ENCODE data around the gene LBX1. TPM values are rescaled to one million over a fixed set of nuclear protein-coding genes. Genes with fewer than 3 reads are reported as not detected.

LBX1 gene
- total and polyA plus RNA-seq, 2 experiments from 2014 or later: not detected

DNA sequence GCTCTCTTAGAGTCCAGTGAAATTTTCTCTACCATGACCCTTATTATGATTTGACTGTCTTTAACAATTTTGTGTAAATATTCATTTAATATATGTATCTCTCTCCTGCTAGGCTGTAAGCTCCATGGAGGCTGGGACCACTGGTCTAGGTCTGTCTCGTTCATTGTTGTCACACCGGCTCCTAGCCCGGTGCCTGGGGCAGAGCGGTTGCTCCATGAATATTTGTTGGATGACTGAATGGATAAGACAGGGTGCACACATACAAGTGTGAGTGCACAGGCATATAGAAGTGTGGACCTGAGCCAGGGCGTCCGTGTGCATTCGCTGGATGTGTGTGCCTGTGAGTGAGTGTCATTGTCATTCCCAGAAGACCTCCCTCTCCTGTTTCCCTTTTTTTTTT lies 20.9 kb upstream of the LBX1 start:
- H4K20me1 ChIP-seq (ENCODE audit: insufficient read depth): no peaks in the 10 kb centered on the region
- 62 to 70% methylated on average over 7 of the region's 7 CpGs for WGBS, 2 experiments (ENCODE audit: low coverage in 1 of 2, low lambda C conversion rate in 2 of 2, missing lambda C conversion rate in 2 of 2)
- H3F3A ChIP-seq (ENCODE audit: insufficient read depth): peaks cover under 1% of the 10 kb centered on the region; the same call in 1 of the 2 replicates
- no peak overlapping the region for H3K9ac ChIP-seq
- in situ Hi-C loops (cut with MboI): no loop called here
- TF ChIP-seq EZH2phosphoT487 (IDR thresholded peaks at IDR 0.05; ENCODE audit: insufficient read depth, low read depth) (no peak), EZH2 (IDR thresholded peaks at IDR 0.05; ENCODE audit: insufficient read depth, poor library complexity, severe bottlenecking) (no peak)
- H3K79me2 ChIP-seq (ENCODE audit: insufficient read depth): no peaks in the 10 kb centered on the region
- H3K9me3 ChIP-seq (ENCODE audit: low read depth): no peaks in the 10 kb centered on the region
- H3K9me2 ChIP-seq (ENCODE audit: insufficient read depth): no peaks in the 10 kb centered on the region
- no peak overlapping the region for H2AFZ ChIP-seq
- H3K27me3 ChIP-seq (replicated peaks; ENCODE audit: insufficient read depth): peaks cover 57% of the 10 kb centered on the region
- H3K4me3 ChIP-seq: no peak overlapping the region
- DNase-seq: no peak
- H3K36me3 ChIP-seq (ENCODE audit: low read depth): no peaks in the 10 kb centered on the region
- H3K27ac ChIP-seq: no peak overlapping the region
- H3K4me1 ChIP-seq (ENCODE audit: insufficient read depth): no peaks in the 10 kb centered on the region
- no peak overlapping the region for H3K4me2 ChIP-seq (ENCODE audit: unreplicated experiment)

GRCh38 chr10:101249171-101249581 lies 19.9 kb upstream of the LBX1 start:
- H3K4me2 ChIP-seq (ENCODE audit: unreplicated experiment): no peak overlapping the region
- no peaks in the 10 kb centered on the region for H3K79me2 ChIP-seq (ENCODE audit: insufficient read depth)
- no peak overlapping the region for H3K9ac ChIP-seq
- no peak overlapping the region for H3K4me3 ChIP-seq
- H3K9me2 ChIP-seq (ENCODE audit: insufficient read depth): no peaks in the 10 kb centered on the region
- H3K36me3 ChIP-seq (ENCODE audit: low read depth): no peaks in the 10 kb centered on the region
- peaks cover 7% of the 10 kb centered on the region; the same call in 1 of the 2 replicates for H3K4me1 ChIP-seq (ENCODE audit: insufficient read depth)
- WGBS, 2 experiments (ENCODE audit: low coverage in 1 of 2, low lambda C conversion rate in 2 of 2, missing lambda C conversion rate in 2 of 2): 25 to 37% methylated on average over 15 of the region's 15 CpGs
- no peak overlapping the region for H2AFZ ChIP-seq
- in situ Hi-C loops (cut with MboI): no loop called here
- H3K9me3 ChIP-seq (ENCODE audit: low read depth): no peaks in the 10 kb centered on the region
- H3F3A ChIP-seq (ENCODE audit: insufficient read depth): peaks cover 10% of the 10 kb centered on the region
- TF ChIP-seq EZH2phosphoT487 (IDR thresholded peaks at IDR 0.05; ENCODE audit: insufficient read depth, low read depth) (no peak), EZH2 (IDR thresholded peaks at IDR 0.05; ENCODE audit: insufficient read depth, poor library complexity, severe bottlenecking) (no peak)
- peaks cover 49% of the 10 kb centered on the region for H3K27me3 ChIP-seq (replicated peaks; ENCODE audit: insufficient read depth)
- no peaks in the 10 kb centered on the region for H4K20me1 ChIP-seq (ENCODE audit: insufficient read depth)
- H3K27ac ChIP-seq: no peak overlapping the region
- no peak for DNase-seq

GRCh38 chr10:101246639-101247038 lies 17.4 kb upstream of the LBX1 start:
- H3K9ac ChIP-seq: no peak overlapping the region

DNA sequence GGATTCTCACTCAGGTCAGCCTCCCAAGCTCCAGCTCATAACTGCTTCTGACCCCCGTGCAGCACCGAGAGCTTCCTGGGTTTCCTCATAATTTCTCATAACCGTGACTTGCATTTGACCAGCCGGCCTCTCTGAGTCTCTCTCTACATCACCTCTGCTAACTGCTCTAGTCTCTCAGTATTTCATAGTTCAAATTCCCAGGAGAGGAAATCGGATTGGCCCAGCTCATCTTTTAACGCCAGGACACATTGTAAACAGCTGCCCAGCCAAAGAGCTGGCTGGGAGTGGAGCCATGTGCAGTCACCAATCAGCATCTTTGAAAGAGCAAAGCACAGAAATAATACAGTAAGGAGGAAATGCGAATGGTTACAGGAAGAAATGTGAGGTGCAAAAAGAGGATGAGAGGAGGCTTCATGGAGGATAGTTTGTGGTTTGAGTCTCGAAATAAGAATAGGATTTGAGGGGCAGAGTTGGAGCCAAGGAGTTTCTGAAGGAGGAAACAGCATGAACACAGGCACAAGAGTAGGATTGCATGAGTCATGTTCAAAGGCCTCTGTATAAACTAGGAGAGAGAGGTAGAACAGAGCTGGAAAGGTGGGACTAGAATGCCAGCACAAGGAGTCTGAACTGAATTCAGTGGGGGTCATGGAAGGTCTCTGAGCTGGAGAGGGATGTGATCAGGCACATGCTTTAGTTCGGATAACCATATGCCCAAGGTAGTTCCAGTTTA lies 15.2 kb upstream of the LBX1 start:
- no peak overlapping the region for H3K9ac ChIP-seq
- in situ Hi-C loops (cut with MboI): no loop called here
- 15 to 17% methylated on average over 9 of the region's 9 CpGs for WGBS, 2 experiments (ENCODE audit: low coverage in 1 of 2, low lambda C conversion rate in 2 of 2, missing lambda C conversion rate in 2 of 2)
- DNase-seq: peak; percentile 88
- no peaks in the 10 kb centered on the region for H3K9me3 ChIP-seq (ENCODE audit: low read depth)
- H3K4me1 ChIP-seq (ENCODE audit: insufficient read depth): peaks cover 9% of the 10 kb centered on the region; the same call in 1 of the 2 replicates
- peaks cover 12% of the 10 kb centered on the region for H3F3A ChIP-seq (ENCODE audit: insufficient read depth)
- no peaks in the 10 kb centered on the region for H3K9me2 ChIP-seq (ENCODE audit: insufficient read depth)
- H3K79me2 ChIP-seq (ENCODE audit: insufficient read depth): no peaks in the 10 kb centered on the region
- no peaks in the 10 kb centered on the region for H3K36me3 ChIP-seq (ENCODE audit: low read depth)
- no peaks in the 10 kb centered on the region for H4K20me1 ChIP-seq (ENCODE audit: insufficient read depth)
- peak overlapping the region; percentile 48 for H3K4me2 ChIP-seq (ENCODE audit: unreplicated experiment)
- peak overlapping the region; percentile 60 for H3K27ac ChIP-seq
- no peak overlapping the region; the same call in 1 of the 2 replicates for H3K4me3 ChIP-seq
- peak overlapping the region; percentile 63 for H2AFZ ChIP-seq
- H3K27me3 ChIP-seq (replicated peaks; ENCODE audit: insufficient read depth): peaks cover 36% of the 10 kb centered on the region
- no peak for TF ChIP-seq EZH2 (IDR thresholded peaks at IDR 0.05; ENCODE audit: insufficient read depth, poor library complexity, severe bottlenecking)
- no peak for TF ChIP-seq EZH2phosphoT487 (IDR thresholded peaks at IDR 0.05; ENCODE audit: insufficient read depth, low read depth)

More at GRCh38 chr10:101246639-101247038, 17.4 kb upstream of the LBX1 start:
- H3K4me2 ChIP-seq (ENCODE audit: unreplicated experiment): no peak overlapping the region
- no peak for TF ChIP-seq EZH2 (IDR thresholded peaks at IDR 0.05; ENCODE audit: insufficient read depth, poor library complexity, severe bottlenecking)
- TF ChIP-seq EZH2phosphoT487 (IDR thresholded peaks at IDR 0.05; ENCODE audit: insufficient read depth, low read depth): no peak
- H2AFZ ChIP-seq: no peak overlapping the region
- H3F3A ChIP-seq (ENCODE audit: insufficient read depth): peaks cover 12% of the 10 kb centered on the region
- H3K9me2 ChIP-seq (ENCODE audit: insufficient read depth): no peaks in the 10 kb centered on the region
- no peaks in the 10 kb centered on the region for H4K20me1 ChIP-seq (ENCODE audit: insufficient read depth)
- no peak overlapping the region for H3K27ac ChIP-seq
- DNase-seq: no peak
- no peak overlapping the region for H3K4me3 ChIP-seq
- H3K4me1 ChIP-seq (ENCODE audit: insufficient read depth): peaks cover 9% of the 10 kb centered on the region; the same call in 1 of the 2 replicates
- H3K27me3 ChIP-seq (replicated peaks; ENCODE audit: insufficient read depth): peaks cover 43% of the 10 kb centered on the region
- WGBS, 2 experiments (ENCODE audit: low coverage in 1 of 2, low lambda C conversion rate in 2 of 2, missing lambda C conversion rate in 2 of 2): 57 to 60% methylated on average over 2 of the region's 2 CpGs
- H3K36me3 ChIP-seq (ENCODE audit: low read depth): no peaks in the 10 kb centered on the region
- in situ Hi-C loops (cut with MboI): no loop called here
- no peaks in the 10 kb centered on the region for H3K9me3 ChIP-seq (ENCODE audit: low read depth)
- H3K79me2 ChIP-seq (ENCODE audit: insufficient read depth): no peaks in the 10 kb centered on the region
